ENCODE results near the gene SPPL2C. TPM values are rescaled to one million over a fixed set of nuclear protein-coding genes. Genes with fewer than 3 reads are reported as not detected.
A peak's percentile ranks its signal among the peaks of the same experiment; 100 is the strongest.

SPPL2C gene
- total RNA-seq, 4 donors from 2014 or later: not detected

DNA sequence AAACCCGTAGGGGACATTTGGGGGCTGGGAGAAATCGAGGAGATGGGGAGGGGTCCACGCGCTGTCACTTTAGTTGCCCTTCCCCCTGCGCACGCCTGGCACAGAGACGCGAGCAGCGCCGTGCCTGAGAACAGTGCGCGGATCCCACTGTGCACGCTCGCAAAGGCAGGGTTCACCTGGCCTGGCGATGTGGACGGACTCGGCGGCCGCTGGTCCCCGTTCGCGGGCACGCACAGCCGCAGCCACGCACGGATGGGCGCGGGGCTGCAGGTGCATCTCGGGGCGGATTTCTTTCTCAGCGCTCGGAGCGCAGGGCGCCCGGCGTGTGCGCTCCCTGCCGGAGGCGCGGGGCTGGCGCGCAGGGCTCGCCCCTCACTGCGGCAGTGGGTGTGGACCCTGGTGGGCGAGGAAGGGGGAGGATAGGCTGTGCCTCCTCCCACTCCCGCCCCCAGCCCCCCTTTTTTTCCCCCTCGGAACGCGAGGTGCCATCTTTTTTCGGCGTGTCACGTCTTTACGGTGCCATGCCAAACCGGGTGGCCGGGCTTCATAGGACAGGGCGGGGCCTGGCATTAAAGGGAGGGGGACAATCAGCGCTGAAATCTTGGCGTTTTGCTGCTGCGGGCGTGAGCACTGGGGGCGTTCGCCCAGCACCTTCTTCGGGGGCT, 50.8 kb downstream of the SPPL2C start:
- Histone ChIP-seq H3K27me3 (peaks cover 48% of the 10 kb centered on the region), H3K27ac (no peak overlapping the region), H3K4me1 (peaks cover 0 to 39% (median 24%) of the 10 kb centered on the region in 3 donors), H3K9me3 (no peaks in the 10 kb centered on the region), H3K36me3 (no peaks in the 10 kb centered on the region), H3K4me3 (peak overlapping the region; percentile 66 to 85)
- no peak for TF ChIP-seq EP300 (IDR thresholded peaks at IDR 0.05)
- TF ChIP-seq, protein P1, sequence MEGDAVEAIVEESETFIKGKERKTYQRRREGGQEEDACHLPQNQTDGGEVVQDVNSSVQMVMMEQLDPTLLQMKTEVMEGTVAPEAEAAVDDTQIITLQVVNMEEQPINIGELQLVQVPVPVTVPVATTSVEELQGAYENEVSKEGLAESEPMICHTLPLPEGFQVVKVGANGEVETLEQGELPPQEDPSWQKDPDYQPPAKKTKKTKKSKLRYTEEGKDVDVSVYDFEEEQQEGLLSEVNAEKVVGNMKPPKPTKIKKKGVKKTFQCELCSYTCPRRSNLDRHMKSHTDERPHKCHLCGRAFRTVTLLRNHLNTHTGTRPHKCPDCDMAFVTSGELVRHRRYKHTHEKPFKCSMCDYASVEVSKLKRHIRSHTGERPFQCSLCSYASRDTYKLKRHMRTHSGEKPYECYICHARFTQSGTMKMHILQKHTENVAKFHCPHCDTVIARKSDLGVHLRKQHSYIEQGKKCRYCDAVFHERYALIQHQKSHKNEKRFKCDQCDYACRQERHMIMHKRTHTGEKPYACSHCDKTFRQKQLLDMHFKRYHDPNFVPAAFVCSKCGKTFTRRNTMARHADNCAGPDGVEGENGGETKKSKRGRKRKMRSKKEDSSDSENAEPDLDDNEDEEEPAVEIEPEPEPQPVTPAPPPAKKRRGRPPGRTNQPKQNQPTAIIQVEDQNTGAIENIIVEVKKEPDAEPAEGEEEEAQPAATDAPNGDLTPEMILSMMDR (IDR thresholded peaks at IDR 0.05): peak in 1 of 4 experiments; percentile 10
- no peak for ATAC-seq
- WGBS, 2 donors (ENCODE audit: low coverage in 1 of 2): 0 to 1% methylated on average over 1 to 21 of the region's 63 CpGs

DNA sequence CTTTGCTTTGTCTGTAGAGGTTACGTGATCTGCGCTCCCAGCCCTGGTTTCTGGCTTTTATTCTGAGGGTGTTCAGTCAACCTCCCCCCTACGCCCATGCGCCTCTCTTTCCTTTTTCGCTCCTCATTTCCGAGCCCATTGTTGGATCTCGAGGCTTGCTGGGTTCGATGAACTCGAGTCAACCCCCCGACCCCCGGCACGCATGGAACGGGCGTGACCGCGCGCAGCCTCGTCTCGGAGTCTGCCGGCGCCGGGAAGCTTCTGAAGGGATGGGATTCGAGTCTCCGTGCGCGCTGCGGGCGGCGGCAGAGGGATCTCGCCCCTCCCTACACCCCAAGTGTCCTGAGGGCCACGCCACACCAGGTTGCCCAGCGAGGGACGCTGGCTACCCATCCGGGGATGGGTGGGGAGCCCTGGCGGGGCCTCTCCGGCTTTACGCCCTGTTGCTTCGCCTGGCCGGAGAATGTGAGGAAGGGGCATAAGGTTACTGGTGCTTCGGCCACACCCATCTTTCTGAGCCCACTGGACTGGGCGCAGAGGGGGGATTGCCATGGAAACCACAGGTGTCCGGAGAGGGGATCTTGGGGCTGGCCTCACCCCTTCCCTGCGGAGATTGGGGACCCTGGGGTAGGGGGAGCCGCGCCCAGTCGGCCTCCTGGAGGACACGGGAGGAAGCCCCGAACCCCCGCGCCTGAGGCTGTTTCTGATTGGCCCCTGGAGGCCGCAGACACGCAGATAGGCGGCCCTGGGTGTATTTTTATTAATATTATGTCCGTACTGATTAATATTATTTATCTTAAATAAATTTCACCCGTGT, 51.5 kb downstream of the SPPL2C start:
- peak overlapping the region in 1 of 2 donors; percentile 85 for H3K4me3 ChIP-seq
- no peaks in the 10 kb centered on the region for H3K9me3 ChIP-seq
- TF ChIP-seq, protein P1 (IDR thresholded peaks at IDR 0.05): no peak
- TF ChIP-seq POLR2A (IDR thresholded peaks at IDR 0.05) (no peak), POLR2AphosphoS5 (IDR thresholded peaks at IDR 0.05) (no peak), EP300 (IDR thresholded peaks at IDR 0.05) (no peak)
- H3K27me3 ChIP-seq: peaks cover 48% of the 10 kb centered on the region
- H3K4me1 ChIP-seq: peaks cover 0 to 39% (median 24%) of the 10 kb centered on the region in 3 donors
- no peak for ATAC-seq
- H3K36me3 ChIP-seq: no peaks in the 10 kb centered on the region
- H3K27ac ChIP-seq: no peak overlapping the region
- WGBS, 2 donors (ENCODE audit: low coverage in 1 of 2): 0 to 9% methylated on average over 1 to 5 of the region's 55 CpGs

Other genes starting within 250 kb of the SPPL2C start
- gene CRHR1, start 60.6 kb upstream of the SPPL2C start, total RNA-seq: under 1 TPM in 3 of 4 donors, not detected in 1; 0.10 to 0.54 (median 0.35) TPM
- gene MAPT, start 49.7 kb downstream of the SPPL2C start, total RNA-seq: 10 to 100 TPM in 1 of 4 donors, 1 to 10 TPM in 3; 3.4 to 12.2 (median 8.5) TPM
- not detected for gene STH, start 154.4 kb downstream of the SPPL2C start, total RNA-seq

Data from gastroesophageal sphincter (tissue), 4 donors.